ENCODE results near the gene CCN5. TPM values are rescaled to one million over a fixed set of nuclear protein-coding genes. Genes with fewer than 3 reads are reported as not detected.

Gene CCN5
- total and polyA plus RNA-seq, 2 of the 13 experiments (the other 11 are each of a cell fraction or from before 2014, with no cell fraction given) = 0.12 TPM; not detected in 1

DNA sequence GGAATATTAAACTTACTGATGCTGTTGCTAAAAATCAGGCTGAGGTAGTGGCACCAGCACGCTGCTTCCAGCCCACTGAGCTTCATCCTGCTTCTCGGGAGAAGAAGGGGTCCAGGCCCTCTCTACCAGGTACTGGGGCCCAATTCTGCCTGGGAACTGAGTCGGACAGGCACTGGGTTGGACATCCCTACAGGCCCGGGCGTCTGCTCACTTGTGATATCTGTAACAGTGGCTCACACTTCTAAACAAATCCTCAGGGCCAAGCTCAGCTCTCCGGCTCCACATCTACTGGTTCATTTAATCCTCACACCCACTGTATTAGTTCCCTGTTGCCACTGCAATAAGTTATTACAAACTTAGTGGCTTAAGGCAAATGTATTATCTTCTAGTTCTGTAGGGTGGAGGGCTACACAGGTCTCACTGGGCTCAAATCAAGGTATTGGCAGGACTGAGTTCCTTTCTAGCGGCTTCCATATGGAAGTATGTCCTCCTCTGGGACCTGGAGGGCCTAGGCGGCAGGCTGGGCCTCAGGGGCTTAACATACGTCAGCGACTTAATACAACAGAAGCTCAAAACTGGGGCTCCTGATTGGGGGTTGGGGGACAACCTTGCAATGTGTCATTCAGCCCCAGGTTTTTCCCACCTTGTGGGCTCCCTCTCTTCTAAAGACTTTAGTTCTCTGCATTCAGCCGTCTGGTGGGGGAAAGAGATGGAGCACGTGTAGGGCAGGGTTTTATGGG, 28.9 kb downstream of the CCN5 start:
- BruUV-seq (replicated peaks) = no TSS peak
- WGBS (ENCODE audit: low lambda C conversion rate) = 42% methylated on average over 12 of the region's 12 CpGs
- DNase-seq (ENCODE audit: low spot score) (no peak), FAIRE-seq (no peak), ATAC-seq (no peak)
- 0 out of 2 replicates have a peak, but pooled peaks cover 3% of the 10 kb centered on the region for H4K20me1 ChIP-seq (ENCODE audit: insufficient read depth, low read length)
- no peak overlapping the region for H3K4me3 ChIP-seq (replicated peaks in 1 of 3; ENCODE audit: insufficient read depth in 1 of 3, low read depth in 2 of 3, low read length in 3 of 3)
- in situ Hi-C loops (cut with HindIII; ENCODE audit: extremely low pct_ligation_motif_present, low pct_unique_long_range_greater_than_20kb) = loop anchor here (5.0 kb wide), 1 partner anchor 123 kb away; no protein-coding TSS in a partner anchor
- H3K9ac ChIP-seq (ENCODE audit: insufficient read depth, low read depth, low read length) = no peak overlapping the region
- no peak overlapping the region for H2AFZ ChIP-seq (ENCODE audit: low read length)
- no peaks in the 10 kb centered on the region for H3K79me2 ChIP-seq (ENCODE audit: insufficient read depth, low read length)
- H3K9me3 ChIP-seq (ENCODE audit: low read length) = no peaks in the 10 kb centered on the region
- H3K27me3 ChIP-seq (ENCODE audit: control insufficient read depth in 1 of 2, insufficient read depth in 2 of 2, low read length in 2 of 2) = peaks cover 16 to 65% of the 10 kb centered on the region in 2 experiments
- intact Hi-C loops (cut with micrococcal nuclease; ENCODE audit: unreplicated experiment) = no loop called here
- no peak overlapping the region for H3K27ac ChIP-seq (ENCODE audit: extremely low read length, insufficient read depth, low read length)
- TF ChIP-seq TAF1 (CRISPR knock-in tag; IDR thresholded peaks at IDR 0.05) (no peak), ZNF670 (CRISPR knock-in tag; IDR thresholded peaks at IDR 0.05; ENCODE audit: borderline replicate concordance) (no peak), ISX (CRISPR knock-in tag; conservative IDR thresholded peaks at IDR 0.05) (no peak), PBX2 (CRISPR knock-in tag; IDR thresholded peaks at IDR 0.05) (no peak), MZF1 (CRISPR knock-in tag; IDR thresholded peaks at IDR 0.05; ENCODE audit: borderline replicate concordance) (no peak), PHB2 (IDR thresholded peaks at IDR 0.05; ENCODE audit: partially characterized antibody) (no peak), HMG20B (CRISPR knock-in tag; conservative IDR thresholded peaks at IDR 0.05) (no peak), GLI4 (CRISPR knock-in tag; IDR thresholded peaks at IDR 0.05; ENCODE audit: borderline replicate concordance) (no peak), ZNF260 (CRISPR knock-in tag; IDR thresholded peaks at IDR 0.05; ENCODE audit: borderline replicate concordance, low read depth) (no peak), CBX5 (CRISPR knock-in tag; IDR thresholded peaks at IDR 0.05; ENCODE audit: borderline replicate concordance) (no peak), ZNF576 (CRISPR knock-in tag; IDR thresholded peaks at IDR 0.05) (no peak), ZNF136 (CRISPR knock-in tag; IDR thresholded peaks at IDR 0.05; ENCODE audit: low read depth) (no peak), ATF3 (CRISPR knock-in tag; IDR thresholded peaks at IDR 0.05) (no peak), ZNF776 (CRISPR knock-in tag; IDR thresholded peaks at IDR 0.05) (no peak)
- TF ChIP-seq, protein P1, sequence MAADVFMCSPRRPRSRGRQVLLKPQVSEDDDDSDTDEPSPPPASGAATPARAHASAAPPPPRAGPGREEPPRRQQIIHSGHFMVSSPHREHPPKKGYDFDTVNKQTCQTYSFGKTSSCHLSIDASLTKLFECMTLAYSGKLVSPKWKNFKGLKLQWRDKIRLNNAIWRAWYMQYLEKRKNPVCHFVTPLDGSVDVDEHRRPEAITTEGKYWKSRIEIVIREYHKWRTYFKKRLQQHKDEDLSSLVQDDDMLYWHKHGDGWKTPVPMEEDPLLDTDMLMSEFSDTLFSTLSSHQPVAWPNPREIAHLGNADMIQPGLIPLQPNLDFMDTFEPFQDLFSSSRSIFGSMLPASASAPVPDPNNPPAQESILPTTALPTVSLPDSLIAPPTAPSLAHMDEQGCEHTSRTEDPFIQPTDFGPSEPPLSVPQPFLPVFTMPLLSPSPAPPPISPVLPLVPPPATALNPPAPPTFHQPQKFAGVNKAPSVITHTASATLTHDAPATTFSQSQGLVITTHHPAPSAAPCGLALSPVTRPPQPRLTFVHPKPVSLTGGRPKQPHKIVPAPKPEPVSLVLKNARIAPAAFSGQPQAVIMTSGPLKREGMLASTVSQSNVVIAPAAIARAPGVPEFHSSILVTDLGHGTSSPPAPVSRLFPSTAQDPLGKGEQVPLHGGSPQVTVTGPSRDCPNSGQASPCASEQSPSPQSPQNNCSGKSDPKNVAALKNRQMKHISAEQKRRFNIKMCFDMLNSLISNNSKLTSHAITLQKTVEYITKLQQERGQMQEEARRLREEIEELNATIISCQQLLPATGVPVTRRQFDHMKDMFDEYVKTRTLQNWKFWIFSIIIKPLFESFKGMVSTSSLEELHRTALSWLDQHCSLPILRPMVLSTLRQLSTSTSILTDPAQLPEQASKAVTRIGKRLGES (CRISPR knock-in tag; IDR thresholded peaks at IDR 0.05; ENCODE audit: borderline replicate concordance) = no peak
- TF ChIP-seq, protein P2, sequence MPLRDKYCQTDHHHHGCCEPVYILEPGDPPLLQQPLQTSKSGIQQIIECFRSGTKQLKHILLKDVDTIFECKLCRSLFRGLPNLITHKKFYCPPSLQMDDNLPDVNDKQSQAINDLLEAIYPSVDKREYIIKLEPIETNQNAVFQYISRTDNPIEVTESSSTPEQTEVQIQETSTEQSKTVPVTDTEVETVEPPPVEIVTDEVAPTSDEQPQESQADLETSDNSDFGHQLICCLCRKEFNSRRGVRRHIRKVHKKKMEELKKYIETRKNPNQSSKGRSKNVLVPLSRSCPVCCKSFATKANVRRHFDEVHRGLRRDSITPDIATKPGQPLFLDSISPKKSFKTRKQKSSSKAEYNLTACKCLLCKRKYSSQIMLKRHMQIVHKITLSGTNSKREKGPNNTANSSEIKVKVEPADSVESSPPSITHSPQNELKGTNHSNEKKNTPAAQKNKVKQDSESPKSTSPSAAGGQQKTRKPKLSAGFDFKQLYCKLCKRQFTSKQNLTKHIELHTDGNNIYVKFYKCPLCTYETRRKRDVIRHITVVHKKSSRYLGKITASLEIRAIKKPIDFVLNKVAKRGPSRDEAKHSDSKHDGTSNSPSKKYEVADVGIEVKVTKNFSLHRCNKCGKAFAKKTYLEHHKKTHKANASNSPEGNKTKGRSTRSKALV (CRISPR knock-in tag; IDR thresholded peaks at IDR 0.05) = no peak
- ChIA-PET CTCF (ENCODE audit: low intra/inter-chr PET ratio, low total read pairs) (no interaction called here), POLR2A (no interaction called here)
- no peak overlapping the region for H3K4me2 ChIP-seq (ENCODE audit: low read depth, low read length)
- H3K4me1 ChIP-seq (ENCODE audit: insufficient read depth, low read length) = peaks cover 9% of the 10 kb centered on the region
- H3K36me3 ChIP-seq (replicated peaks in 1 of 2; ENCODE audit: control insufficient read depth in 1 of 2, insufficient read depth in 2 of 2, low read length in 2 of 2) = no peaks in the 10 kb centered on the region
